Adipocyte (in vitro differentiated cells): Measurements from ENCODE around the gene MAML3.

Source experiments
- DNase-seq: peaks from one replicate; pipeline ENCODE4 v3.0.0-alpha.2; 2015; ENCODE audit warnings: low read depth
- H3K27me3 ChIP-seq: replicated peaks from 2 replicates; pipeline ENCODE4 v1.7.0; 2013; ENCODE audit warnings: mild to moderate bottlenecking, low read length, moderate library complexity; ENCODE audit not compliant: control insufficient read depth, insufficient read depth
- H3K36me3 ChIP-seq: 2 replicates; pipeline ENCODE4 v1.7.0; 2013; ENCODE audit warnings: low read length, mild to moderate bottlenecking, moderate library complexity; ENCODE audit not compliant: control insufficient read depth, insufficient read depth, severe bottlenecking
- H3K4me1 ChIP-seq: 2 replicates; pipeline ENCODE4 v1.7.0; 2013; ENCODE audit warnings: mild to moderate bottlenecking, low read length, moderate library complexity; ENCODE audit not compliant: control insufficient read depth, insufficient read depth
- H3K4me3 ChIP-seq: 2 replicates; pipeline ENCODE4 v1.7.0; 2013; ENCODE audit warnings: mild to moderate bottlenecking, low read length, moderate library complexity
- H3K9ac ChIP-seq: 2 replicates; pipeline ENCODE4 v1.7.0; 2013; ENCODE audit warnings: mild to moderate bottlenecking, low read length, moderate library complexity
- H3K9me3 ChIP-seq: 2 replicates; pipeline ENCODE4 v1.7.0; 2013; ENCODE audit warnings: mild to moderate bottlenecking, low read length, moderate library complexity; ENCODE audit not compliant: control insufficient read depth

The MAML3 gene

DNA sequence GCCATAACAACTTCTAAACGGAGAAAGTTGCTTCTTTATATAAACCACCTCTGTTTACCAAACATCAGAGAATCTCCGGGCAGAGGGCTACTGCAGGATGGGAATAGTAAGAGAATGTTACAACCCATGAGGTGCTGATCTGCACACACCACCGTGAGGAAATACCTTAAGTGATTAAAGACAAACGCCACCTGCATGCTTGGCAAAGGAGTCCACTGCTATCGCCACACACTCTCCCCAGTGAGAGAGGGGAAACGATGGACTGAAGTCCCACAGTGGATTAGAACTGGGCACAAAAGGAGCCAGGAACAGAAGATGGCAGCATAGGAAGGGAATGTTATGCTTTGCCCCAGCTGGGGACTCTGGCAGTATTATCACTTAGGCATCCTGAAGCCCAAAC lies 15.6 kb downstream of the MAML3 start:
- H3K9ac ChIP-seq = no peak overlapping the region
- H3K9me3 ChIP-seq = no peaks in the 10 kb centered on the region
- H3K4me3 ChIP-seq = no peak overlapping the region
- DNase-seq = no peak
- H3K36me3 ChIP-seq = no peaks in the 10 kb centered on the region
- peaks cover 19% of the 10 kb centered on the region for H3K4me1 ChIP-seq
- no peaks in the 10 kb centered on the region for H3K27me3 ChIP-seq

DNA sequence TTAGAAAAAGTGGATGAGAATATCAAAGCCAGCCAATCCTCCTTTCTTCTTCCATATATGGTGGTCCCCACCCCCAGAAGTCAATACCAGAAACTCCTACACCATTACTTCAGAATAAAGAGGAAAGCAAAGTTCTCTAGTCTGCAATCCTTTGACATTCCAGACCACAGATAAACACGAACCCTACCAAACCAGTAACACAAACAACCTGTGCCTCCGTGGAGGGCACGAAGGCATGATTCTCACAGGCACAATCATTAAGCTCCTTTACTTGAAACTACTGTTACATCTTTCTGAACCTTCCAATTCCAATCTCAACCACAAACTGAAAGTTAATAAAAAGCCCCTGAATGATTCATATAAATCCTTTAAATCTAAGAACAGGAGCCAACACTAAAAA lies 16.3 kb downstream of the MAML3 start:
- Histone ChIP-seq H3K4me1 (peaks cover 19% of the 10 kb centered on the region), H3K9ac (no peak overlapping the region), H3K4me3 (no peak overlapping the region), H3K36me3 (no peaks in the 10 kb centered on the region), H3K9me3 (no peaks in the 10 kb centered on the region), H3K27me3 (no peaks in the 10 kb centered on the region)
- peak; percentile 42 for DNase-seq

DNA sequence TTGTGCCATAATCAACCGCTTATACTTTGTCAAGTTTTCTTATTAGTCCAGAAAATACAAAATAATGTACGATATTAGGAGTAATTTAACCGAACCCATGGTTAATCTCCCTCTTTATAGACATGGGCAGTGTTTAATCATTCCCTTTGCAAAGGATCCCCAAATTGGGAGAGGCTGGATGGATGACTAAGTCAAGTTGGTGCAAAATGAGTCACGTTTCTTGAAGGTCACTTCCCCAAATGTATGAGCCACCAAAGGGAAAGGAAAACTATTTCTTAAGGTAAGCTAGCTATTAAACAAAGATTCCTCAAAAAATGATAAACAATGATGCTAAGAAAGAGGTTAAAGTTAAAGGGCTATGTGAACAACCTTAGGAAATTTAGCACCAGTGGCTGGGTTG lies 17.5 kb downstream of the MAML3 start:
- Histone ChIP-seq H3K27me3 (no peaks in the 10 kb centered on the region), H3K9me3 (no peaks in the 10 kb centered on the region), H3K4me3 (no peak overlapping the region), H3K9ac (no peak overlapping the region), H3K4me1 (peaks cover 19% of the 10 kb centered on the region), H3K36me3 (no peaks in the 10 kb centered on the region)
- DNase-seq = no peak

DNA sequence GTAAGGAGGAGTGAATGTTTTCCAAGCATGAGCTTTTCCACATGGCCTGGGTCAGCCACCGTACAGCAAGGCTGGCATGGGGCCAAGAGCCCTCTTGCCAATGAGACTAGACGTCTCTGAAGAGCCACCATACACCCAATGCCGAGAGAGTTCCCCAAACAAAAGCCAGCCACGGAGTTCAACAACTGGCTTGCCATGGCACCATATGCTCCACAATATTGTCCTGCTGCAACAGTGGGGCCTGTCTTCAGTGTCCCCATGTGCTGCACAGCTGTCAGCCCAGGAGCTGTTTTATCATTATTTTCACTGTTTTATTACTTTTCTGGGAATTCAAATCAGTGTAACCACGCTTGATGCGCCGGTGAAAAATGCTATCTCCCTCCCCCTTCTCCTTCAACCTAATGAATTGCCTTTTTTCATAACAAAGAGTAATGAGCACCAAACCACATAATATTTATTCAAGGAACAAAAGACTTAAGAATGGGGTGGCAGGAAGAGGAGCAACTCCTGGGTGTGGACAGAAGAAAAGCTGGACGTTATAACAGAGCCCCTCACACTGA lies 18.4 kb downstream of the MAML3 start:
- Histone ChIP-seq H3K4me1 (peaks cover 19% of the 10 kb centered on the region), H3K27me3 (no peaks in the 10 kb centered on the region), H3K4me3 (peak overlapping the region; percentile 53), H3K36me3 (no peaks in the 10 kb centered on the region), H3K9ac (no peak overlapping the region), H3K9me3 (no peaks in the 10 kb centered on the region)
- DNase-seq = no peak

DNA sequence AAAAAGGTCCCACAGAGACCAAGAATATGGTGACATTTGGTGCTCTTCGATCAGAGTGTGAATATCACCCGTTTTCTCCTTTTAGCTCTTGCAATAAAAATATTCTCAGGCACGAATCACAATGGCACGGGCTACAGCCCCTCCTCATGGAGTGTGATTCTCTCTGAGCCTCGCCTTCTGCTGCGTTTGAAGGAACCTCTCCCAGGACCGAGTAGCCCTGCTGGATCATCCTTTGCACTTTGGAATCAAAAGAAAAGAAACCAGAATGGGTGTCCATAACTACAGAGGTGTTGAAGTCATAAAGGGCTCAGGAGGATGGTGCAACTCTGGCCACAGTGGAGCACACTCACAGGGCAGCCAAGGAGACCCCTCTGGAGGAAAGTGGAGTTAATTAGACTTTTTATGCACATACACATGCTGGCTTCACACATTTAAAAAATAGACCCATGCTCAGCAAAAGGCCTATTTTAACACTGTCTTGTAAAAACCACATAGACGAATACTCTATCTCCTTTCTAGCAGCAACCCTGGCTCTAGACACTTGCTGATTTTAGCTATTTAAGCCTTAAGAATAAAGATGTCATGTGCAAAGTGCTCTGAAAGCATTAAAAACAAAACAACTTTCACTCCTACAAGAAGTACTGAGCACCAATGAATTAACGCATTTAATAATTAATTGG lies 19.1 kb downstream of the MAML3 start:
- H3K27me3 ChIP-seq = no peaks in the 10 kb centered on the region
- DNase-seq = no peak
- H3K4me1 ChIP-seq = peaks cover 19% of the 10 kb centered on the region
- H3K9me3 ChIP-seq = no peaks in the 10 kb centered on the region
- no peak overlapping the region for H3K4me3 ChIP-seq
- H3K36me3 ChIP-seq = no peaks in the 10 kb centered on the region
- no peak overlapping the region for H3K9ac ChIP-seq

DNA sequence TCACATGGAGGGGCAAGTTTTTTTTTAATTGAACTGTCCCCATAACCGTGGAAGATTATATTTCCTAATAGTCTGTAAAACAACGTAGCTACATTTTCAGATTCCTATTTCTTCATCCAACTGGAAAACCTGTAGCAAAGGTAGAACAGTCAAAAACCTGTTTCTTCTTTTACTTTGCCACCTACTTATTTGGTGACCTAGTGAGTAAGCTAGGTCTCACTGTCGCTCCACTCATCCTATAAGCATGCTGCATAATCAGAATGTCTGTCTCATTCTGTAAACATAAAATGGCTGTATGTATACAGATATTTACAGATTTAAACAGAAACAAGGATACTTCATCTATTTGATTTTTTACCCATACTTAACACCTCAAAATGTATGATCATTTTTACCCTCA lies 20.4 kb downstream of the MAML3 start:
- Histone ChIP-seq H3K4me1 (peaks cover 19% of the 10 kb centered on the region), H3K9ac (no peak overlapping the region), H3K36me3 (no peaks in the 10 kb centered on the region), H3K27me3 (no peaks in the 10 kb centered on the region), H3K4me3 (no peak overlapping the region), H3K9me3 (no peaks in the 10 kb centered on the region)
- DNase-seq = no peak

DNA sequence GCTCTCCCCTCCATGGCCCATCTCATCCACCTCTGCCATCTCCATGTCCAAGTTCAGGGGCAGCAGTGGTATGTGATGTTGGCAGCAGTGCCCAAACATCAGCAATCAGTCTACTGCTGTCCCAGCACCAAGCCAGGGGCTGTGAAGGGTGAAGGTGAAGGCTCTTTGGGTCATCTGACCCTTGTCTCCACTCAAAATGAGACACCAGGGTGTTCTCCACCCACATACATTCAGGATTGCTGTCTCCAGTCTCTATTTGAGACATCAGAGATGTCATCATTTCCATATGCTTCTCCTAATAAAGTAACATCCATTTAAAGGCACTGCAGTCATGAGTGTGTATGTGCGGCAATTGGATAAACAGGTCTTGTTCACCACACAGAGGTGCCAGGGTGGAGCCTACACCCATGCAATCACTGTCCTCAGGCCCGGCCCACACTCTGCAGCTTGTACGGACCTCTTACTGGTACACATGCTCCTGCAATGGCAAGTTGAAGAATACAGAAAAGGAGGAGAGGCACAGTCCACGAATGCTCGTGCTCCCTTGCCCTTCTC lies 22.2 kb downstream of the MAML3 start:
- Histone ChIP-seq H3K36me3 (no peaks in the 10 kb centered on the region), H3K4me1 (peaks cover 14% of the 10 kb centered on the region), H3K4me3 (no peak overlapping the region), H3K9ac (no peak overlapping the region), H3K9me3 (no peaks in the 10 kb centered on the region), H3K27me3 (no peaks in the 10 kb centered on the region)
- no peak for DNase-seq

DNA sequence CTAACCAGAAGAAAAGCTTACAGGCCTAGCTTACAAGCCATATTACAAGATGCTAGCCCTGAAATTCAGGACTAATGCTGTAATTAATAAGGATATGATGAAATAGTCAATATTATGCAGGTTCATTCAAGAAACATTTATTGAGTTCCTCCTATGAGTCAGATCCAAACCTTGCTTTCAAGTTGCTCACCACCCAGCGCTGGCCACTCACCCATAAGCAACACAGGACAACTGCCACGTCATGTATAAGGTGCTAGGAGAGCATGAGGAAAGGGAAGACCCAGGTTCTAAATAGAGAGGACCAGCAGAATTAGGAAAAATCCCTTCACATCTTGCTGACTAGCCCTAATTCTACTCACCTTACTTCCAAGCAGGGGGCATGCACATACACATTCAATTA lies 23.3 kb downstream of the MAML3 start:
- Histone ChIP-seq H3K4me3 (no peak overlapping the region), H3K27me3 (no peaks in the 10 kb centered on the region), H3K9ac (no peak overlapping the region), H3K9me3 (no peaks in the 10 kb centered on the region), H3K36me3 (no peaks in the 10 kb centered on the region), H3K4me1 (peaks cover 4% of the 10 kb centered on the region)
- DNase-seq = no peak

DNA sequence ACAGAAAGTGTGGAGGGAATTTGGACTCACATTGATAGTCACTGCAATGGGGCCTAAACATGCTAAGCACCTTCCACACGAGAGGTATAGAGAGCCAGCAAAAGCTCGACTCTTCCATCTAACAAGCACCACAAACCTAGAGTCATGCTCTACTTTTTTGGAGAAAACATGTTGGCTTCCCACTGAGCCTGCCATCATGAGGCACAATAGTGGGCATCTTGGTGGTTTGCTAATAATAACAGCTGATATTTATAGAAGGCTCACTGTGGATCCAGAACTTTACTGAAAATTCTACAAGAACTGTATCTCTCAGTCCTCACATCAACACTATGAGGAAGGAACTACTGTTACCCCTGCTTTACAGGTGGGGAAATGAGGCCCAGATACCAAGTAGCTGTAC lies 26.6 kb downstream of the MAML3 start:
- Histone ChIP-seq H3K9me3 (no peaks in the 10 kb centered on the region), H3K4me1 (no peaks in the 10 kb centered on the region), H3K9ac (no peak overlapping the region), H3K36me3 (no peaks in the 10 kb centered on the region), H3K27me3 (no peaks in the 10 kb centered on the region), H3K4me3 (no peak overlapping the region)
- DNase-seq = no peak

DNA sequence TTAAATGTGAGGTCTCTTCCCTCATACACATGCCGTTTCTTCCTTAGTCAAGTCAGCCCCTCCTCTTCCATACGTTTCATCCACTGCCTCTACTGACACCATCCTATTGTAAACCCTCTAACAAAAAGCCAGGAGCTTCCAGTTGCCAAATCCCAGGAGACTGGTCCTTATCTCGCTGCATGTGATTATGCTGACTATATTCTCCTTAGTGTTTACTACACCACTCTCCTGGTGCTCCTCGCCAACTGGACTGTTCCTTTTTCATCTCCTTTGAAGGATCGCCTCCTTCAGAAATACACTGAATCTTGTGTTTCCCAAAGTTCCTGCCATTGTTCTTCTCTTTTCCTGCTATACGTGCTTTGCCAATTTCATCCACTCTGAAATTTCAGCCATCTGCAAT lies 27.7 kb downstream of the MAML3 start:
- Histone ChIP-seq H3K4me1 (no peaks in the 10 kb centered on the region), H3K27me3 (no peaks in the 10 kb centered on the region), H3K4me3 (no peak overlapping the region), H3K9me3 (no peaks in the 10 kb centered on the region), H3K9ac (no peak overlapping the region), H3K36me3 (no peaks in the 10 kb centered on the region)
- DNase-seq = no peak

DNA sequence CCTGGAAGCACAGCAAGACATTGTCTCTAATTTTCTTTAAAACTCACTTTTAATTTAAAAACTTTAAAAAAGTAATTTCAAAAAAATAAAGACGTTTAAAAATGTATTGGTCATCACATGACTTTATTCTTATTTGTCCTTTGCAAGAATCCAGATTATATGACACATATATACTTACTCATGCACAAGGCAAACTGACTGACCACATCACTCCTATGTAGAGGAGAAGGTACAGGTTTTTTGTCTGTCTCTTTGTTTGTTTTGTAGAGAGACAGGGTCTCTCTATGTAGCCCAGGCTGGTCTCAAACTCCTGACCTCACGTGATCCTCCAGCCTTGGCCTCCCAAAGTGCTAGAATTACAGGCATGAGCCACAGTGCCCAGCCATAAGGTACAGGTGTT lies 28.6 kb downstream of the MAML3 start:
- Histone ChIP-seq H3K4me1 (no peaks in the 10 kb centered on the region), H3K9ac (no peak overlapping the region), H3K4me3 (no peak overlapping the region), H3K9me3 (no peaks in the 10 kb centered on the region), H3K36me3 (no peaks in the 10 kb centered on the region), H3K27me3 (no peaks in the 10 kb centered on the region)
- DNase-seq = no peak
